Globus pallidus (tissue), 1 donor: ENCODE results near the gene USP24.

Experiments used
- DNase-seq: peaks from one replicate; pipeline ENCODE4 v3.0.0-alpha.2; 2015; ENCODE audit warnings: low spot score

Gene USP24

DNA sequence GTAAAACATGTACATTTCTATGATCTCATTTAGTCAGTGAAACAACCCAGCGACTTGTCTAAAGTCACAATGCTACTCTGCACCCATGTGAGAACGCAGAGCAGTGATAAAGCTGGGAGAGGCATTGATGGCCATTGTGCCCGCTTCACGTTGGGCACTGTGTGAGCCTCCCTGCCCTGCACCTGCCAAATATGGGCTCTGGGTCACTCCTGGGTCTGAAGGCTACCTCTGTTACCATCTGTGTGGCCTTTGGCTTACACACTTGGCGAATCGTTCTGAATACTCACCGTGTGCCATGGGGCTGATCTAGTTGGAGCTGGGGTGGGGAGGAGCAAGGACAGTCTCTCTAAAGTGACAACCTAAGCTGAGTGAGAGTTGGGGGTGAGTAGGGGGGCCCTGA, 145.9 kb downstream of the USP24 start:
- DNase-seq: no peak

DNA sequence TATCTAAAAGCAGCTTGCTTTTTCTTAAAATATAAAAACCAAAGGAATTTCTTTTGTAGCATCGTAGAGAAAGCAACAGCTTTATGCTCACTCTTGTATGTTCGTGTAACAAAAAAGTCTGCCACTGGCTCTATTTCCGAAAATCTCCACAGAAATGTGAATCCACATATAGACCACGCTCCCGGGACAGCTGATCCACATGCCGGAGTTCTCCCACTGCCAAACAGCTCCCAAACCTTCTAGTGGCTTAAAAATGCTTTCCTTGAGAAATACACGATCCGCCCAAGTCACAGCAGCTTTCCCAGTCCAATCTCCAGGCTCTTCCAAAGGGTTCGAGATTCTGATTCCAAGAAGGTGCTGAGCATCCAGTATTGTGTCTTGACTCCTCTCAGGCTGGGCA, 146.5 kb downstream of the USP24 start:
- no peak for DNase-seq

DNA sequence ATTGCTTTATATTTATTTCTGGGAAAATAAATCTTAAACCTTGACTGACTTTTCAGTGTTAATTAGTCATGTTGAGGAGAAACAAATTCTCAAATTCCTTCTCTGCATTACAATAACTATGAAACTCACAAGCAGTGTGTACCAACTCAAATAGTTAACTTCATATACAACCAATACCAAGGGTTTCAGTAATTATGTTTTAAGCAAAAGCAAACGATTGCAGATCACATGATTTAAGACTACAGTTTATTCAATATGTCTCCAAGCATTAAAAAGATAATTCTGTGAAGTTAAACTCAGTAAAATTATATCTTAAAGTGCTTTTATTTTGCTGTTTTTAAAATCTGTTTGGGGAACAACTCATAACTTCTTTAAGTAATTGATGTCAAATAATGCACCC, 147.2 kb downstream of the USP24 start:
- no peak for DNase-seq

DNA sequence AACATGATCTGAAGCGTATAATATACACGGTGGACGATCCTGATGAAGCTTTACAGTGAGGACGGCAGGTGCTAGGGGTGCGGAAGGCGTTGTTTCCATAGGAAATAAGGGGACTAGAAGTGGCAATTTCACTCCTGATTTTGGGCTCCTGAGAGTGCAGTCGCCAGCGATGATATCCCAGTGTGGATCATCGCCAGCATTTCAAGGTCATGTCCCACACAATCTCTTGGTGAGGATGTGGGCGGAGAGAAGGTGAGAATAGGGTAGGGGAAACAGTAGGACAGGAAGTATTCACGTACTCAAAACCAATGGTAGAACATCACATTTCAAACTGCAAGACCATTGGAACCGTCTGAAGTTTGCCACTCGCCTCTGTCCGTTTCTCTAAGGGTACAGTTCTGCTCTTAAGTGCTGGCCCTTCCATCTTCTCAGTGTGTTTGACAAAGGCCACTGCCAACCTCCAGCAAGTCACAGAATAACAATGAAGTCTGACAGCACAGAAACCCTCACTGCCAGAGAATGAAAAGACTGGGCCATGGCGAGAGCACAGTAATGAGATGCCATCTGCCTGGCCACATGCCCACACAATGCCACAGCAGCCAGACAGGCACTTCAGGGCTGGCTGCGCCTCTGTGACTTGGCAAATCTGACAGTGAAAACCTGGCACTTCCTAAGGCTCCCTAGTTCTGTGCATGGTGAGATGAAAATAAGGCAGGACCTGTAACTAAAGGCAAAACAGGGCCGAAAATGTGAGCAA, 148.0 kb downstream of the USP24 start:
- DNase-seq: peak; percentile 95

DNA sequence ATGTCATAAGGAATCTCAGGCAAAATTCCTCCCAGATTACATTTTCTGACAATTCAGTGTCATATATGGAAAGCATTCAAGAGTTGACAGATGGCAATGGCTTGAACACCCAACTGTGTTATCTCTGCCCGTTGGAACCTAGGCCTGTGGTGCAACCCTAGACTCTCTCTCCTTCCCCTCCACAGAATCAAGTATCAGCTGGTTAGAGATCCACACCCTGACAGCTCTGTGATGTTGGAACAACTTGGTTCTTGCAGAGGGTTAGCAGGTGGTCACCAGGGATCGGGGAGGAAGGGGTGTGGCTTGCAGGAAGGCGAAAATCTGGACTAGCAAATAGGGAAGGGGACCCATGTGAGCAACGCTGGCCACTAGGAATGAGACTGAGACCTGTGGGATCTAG, 149.5 kb downstream of the USP24 start:
- DNase-seq: no peak

DNA sequence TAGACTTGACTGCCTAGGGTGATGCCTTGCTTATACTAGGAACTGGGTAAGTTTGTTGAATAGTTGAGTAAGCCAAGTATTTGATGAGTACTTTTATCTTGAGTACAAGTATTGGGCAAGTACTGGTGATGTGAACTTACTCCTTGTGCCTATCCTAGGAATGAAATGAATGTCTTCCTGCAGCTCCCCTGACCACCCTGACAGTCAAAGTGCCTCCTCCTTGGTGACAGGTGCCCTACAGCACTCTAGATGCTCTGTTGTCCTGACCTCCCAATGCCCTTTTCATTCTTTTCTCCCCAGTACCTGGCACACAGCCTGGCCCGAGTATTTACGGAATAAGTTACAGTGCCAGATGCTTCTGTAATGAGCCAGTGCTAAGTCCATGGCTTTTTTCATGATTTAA, 150.3 kb downstream of the USP24 start:
- DNase-seq: no peak

DNA sequence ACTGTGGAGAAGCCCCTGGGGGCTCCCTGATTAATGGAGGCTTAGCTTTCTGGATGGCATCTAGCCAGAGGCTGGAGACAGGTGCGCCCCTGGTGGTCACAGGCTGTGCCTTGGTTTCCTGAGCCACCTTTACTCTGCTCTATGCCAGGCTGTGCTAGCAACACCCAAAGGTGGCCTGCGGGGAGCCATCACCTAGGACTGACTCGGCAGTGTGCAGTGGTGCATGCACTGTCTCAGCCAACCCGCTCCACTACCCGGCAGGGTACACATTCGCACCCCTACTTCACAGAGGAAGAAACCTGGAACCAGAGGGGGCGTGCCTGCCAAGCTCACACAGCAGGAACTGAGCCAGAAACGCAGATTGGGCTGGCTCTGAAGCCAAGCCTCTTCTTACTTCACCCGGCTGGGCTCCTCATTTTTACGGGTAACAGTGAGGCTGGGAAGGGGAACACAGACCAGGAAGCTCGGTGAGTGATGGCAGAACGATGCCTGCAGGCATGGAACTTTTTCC, 151.0 kb downstream of the USP24 start:
- no peak for DNase-seq

DNA sequence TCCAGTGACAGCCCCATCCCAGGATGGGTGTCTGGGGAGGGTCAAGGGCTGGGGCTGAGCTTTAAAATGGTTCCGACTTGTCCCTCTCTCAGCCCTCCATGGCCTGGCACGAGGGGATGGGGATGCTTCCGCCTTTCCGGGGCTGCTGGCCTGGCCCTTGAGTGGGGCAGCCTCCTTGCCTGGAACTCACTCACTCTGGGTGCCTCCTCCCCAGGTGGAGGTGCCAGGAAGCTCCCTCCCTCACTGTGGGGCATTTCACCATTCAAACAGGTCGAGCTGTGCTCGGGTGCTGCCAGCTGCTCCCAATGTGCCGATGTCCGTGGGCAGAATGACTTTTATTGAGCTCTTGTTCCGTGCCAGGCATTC, 151.6 kb downstream of the USP24 start:
- no peak for DNase-seq

DNA sequence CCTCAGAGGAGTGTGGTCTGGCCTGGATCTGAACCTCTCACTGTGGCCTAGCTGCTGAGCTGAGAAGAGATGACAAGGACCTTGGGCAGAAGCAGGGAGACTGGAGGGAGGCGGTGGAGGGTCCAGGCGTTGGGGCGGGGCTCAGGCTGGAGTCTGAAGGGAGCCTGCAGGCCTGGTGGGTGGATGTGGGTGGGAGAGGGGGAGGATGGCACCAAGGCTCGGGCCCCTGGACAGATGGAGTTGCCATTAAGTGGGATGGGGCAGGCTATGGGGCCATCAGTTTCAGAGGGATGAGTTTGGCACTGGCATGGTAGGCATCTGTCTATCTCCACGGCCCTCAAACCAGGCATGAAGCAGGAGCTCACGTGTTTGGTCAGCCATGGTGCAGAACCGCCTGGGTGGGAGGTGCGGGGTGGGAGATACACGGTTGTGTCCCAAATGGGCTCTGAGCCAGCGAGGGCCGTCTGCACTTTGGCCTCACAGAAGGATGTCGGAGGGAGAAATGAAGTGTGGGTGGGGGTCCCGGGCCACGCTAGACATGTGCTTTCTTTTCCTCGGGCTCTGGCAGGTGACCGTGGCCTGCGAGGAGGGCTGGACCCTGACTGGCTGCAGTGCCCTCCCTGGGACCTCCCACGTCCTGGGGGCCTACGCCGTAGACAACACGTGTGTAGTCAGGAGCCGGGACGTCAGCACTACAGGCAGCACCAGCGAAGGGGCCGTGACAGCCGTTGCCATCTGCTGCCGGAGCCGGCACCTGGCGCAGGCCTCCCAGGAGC, 152.2 kb downstream of the USP24 start:
- DNase-seq: no peak

DNA sequence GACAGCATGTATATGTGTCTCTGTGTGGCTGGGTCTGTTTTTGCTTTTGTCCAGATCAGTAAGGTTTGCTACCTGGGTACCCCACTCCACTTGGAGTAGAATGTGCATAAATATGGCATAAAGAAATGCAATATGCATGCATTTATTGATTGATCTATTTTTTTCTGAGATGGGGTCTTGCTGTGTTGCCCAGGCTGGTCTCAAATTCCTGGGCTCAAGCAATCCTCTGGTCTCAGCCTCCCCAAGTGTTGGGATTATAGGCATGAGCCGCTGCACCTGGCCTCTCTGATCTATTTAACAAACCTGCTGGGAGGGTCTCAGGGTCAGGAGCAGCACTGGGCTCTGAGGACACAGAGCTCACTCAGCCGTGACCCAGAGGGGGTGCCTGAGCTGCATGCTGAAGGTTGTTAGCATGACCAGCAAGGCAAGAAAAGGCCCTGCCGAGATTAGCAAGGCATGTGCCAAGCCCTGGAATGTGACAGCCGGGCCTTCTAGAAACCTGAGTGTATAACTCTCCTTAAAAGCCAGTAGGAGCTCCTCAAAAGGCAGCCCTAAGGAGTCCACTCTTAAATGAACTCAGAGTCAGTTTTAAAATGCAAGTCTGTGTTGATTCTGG, 153.3 kb downstream of the USP24 start:
- DNase-seq: no peak

DNA sequence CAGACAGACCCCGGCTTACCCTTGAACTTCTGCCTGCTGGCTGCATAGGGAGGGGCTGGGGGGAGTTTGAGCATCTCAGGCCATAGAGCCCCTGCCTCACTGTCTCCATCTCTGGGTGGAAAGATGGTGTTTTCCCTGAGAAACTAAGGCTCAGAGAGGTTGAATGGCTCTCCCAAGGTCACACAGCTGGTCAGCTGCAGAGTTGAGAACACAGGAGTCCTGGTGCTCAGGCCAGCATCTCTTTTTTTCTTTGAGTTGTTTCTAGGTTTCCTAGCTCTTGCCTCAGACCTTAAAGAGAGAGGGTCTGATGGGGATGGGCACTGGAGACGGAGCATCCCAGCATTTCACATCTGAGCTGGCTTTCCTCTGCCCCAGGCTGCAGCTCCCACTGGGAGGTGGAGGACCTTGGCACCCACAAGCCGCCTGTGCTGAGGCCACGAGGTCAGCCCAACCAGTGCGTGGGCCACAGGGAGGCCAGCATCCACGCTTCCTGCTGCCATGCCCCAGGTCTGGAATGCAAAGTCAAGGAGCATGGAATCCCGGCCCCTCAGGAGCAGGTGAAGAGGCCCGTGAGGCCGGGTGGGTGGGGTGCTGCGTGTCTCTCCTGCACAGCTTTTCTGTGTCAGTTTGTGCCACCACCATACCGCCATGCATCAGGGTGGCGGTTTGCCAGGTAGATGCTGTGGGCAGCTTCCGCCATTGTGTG, 154.0 kb downstream of the USP24 start:
- no peak for DNase-seq

DNA sequence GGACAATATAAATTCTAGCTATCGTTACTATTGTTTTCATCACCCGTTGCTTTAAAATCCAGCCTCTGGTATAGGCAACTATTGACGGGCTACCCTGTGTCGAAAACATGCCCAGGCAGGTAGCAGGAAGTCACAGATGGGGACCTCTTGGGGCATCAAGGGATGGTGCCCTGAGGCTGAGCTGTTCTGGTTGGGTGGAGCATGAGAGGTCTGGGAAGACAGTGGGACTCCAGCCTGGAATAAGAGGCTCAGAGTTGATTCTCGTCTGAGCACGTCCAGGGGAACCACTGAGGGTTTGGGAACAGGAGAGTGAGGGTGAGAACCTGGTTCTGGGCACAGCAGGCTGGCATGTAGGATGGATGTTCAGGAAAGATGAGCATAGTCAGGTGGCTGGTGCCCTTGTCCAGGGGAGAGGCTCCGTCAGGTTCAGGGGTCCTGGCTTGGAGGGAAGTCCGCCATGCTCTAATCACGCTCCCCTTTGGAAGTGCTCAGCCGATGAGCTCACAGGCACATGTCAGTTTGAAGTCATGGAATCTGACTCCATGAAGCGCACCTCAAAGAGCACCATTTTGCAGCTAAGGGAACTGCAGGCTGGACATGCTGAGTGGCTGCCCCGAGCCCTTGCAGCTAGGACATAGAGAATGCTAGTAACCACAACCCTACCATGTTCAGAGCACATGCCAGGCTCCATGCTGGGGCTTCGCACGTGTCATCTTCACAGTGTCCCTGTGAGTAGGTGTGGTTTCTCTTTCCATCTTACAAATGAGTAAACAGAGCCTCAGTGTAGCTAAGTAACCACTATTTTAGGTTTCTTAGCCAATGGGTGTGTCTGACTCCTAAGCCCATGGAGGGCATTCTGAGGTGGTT, 154.8 kb downstream of the USP24 start:
- no peak for DNase-seq

DNA sequence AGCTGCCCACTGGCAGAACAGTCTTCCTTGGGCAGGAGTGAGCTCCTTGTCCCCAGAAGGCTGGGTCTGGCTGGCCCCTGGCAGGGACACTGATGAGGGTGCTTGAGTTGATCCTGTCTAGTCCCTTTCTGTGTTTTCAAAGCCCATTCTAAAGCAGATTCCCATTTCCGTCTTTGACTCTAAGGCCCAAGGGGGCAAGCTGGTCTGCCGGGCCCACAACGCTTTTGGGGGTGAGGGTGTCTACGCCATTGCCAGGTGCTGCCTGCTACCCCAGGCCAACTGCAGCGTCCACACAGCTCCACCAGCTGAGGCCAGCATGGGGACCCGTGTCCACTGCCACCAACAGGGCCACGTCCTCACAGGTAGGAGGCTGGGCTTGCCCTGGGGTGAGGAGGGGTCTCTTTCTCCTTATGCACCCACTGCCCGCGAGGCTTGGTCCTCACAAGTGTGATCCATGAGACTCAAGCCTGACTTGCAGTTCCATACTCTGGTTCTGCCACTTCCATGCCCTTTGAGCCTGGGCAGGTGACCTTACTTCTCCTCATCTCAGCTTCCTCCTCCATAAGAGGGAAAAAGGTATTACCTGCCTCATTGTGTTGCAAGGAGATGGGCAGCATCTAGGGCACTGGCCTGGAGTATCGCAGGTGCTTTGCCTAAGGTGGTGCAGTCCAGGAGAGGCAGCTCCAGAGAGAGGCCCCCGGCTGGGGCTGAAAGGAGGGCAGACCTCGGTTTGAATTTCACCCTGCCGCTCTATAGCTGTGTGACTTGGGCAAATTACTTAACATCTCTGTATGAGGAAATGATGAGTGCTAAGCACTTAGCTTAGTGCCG, 155.6 kb downstream of the USP24 start:
- no peak for DNase-seq

DNA sequence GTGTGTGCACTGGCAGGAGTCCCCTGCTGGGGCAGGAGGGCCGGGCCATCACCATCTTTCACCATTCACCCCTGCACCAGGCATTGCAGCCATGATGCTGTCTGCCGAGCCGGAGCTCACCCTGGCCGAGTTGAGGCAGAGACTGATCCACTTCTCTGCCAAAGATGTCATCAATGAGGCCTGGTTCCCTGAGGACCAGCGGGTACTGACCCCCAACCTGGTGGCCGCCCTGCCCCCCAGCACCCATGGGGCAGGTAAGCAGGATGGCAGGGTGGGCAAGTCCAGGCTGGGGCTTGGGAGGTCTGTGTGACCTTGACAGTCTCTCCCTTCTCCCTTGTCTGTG, 157.2 kb downstream of the USP24 start:
- DNase-seq: no peak

DNA sequence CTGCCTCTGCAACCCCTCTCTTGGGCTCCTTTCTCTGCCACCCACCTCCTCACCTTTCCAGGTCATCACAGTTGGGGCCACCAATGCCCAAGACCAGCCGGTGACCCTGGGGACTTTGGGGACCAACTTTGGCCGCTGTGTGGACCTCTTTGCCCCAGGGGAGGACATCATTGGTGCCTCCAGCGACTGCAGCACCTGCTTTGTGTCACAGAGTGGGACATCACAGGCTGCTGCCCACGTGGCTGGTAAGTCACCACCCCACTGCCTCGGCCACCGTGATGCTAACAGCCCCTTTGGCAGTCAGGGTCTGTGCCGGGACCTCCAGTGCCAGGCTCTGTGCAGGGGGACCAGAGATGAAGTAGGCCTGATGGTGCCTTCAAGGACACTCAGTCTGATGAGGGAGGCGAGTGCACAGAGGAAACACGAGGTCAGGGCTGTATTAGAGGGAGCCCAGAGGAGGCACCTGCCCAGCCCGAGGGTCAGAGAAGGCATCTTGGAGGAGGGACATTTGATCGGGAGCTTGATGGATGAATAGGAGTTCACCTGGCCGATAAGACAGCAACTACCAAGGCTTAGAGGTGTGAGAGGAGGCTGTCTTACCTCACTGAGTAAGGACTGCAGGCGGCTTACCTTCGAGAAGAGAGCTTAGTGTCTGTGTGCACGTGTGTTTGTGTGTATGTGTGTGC, 157.8 kb downstream of the USP24 start:
- DNase-seq: no peak

DNA sequence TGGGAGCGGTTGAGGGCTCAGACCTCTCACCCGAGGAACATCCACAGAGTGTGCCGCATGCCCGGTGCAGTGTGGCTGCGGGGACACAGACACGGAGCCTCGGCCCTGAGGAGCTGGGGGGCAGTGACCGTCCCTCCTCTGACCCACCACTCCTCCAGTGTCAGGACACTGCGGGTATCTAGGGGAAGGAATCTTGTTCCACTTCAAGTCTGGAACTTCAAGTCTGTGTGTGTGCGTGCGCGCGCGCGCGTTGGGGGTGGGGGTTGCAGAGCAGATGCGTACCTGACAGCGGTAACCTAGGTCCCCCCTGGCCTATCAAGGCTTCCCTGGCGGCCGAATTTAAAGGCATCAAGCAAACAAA, 158.6 kb downstream of the USP24 start:
- no peak for DNase-seq

DNA sequence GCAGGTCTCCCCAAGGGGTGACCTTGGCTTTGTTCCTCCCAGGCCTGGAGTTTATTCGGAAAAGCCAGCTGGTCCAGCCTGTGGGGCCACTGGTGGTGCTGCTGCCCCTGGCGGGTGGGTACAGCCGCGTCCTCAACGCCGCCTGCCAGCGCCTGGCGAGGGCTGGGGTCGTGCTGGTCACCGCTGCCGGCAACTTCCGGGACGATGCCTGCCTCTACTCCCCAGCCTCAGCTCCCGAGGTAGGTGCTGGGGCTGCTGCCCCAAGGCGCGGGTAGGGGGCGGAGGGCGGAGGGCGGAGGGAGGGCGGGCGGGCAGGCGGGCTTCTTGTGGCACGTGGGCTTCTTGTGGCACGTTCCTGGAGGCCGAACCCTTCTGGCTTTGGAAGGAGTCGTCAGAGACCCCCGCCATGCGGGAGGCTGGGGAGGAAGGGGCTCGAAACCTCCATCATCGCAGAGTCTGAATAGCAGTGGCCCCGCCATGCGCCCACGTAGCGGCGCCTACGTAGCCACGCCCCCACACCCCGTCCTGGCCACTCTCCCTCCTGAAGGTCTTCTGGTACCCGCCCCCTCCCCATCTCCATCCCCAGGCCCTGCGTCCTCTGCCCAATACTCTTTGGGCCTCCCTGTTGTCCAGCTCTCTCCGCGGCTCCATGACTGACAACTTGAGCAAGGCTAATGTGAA, 159.1 kb downstream of the USP24 start:
- no peak for DNase-seq

DNA sequence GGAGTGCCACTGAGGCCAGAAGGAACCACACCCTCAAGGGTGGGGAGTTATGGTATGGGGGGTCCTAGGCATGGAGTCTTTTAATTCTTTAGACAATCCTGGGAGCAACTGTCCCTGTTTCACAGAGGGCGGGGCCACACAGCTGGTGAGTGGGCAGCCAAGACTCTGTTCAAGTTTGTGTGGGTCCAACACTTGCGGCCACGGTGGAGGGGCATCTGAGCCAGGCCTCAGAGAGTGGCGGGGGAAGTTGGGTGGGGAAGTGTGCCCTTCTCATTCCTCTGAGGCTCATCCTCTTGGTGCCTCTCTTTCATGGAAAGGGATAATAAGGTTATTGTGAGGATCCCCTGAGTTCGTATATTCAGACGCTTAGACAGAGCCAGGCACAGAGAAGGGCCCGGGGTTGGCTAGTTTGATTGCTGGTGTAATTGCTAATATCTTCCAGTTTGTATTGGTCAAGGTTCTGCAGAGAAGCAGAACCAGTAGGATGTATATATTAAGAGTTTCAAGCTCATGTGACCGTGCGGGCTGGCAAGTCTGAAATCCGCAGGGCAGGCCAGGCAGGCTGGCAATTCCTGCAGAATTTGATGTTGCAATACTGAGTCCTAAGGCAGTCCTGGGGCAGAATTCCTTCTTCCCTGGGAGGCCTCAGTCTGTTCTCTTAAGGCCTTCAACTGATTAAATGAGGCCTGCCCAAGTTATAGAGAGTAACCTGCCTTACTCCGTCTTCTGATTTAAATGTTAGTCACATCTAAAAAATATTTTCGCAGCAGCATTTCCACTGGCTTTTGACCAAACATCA, 159.9 kb downstream of the USP24 start:
- no peak for DNase-seq

DNA sequence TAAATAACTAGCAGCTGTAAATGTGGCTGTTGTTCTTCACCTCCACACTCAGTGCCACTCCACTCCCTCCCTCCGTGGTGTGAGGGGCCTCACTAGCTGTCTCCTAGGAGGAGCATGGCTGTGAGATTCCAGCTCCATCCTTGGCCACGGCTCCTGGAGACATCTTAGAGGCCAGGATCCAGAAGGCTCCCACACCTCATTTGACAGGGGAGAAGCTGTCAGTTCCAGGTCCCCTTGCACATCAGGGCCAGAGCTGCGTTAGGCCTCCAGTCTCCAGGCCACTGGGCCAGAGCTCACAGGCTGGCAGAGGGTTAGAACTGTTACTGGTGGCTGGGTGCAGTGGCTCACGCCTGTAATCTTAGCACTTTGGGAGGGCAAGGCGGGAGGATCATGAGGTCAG, 160.8 kb downstream of the USP24 start:
- DNase-seq: no peak
